ENCODE data around the gene STXBP4.

The STXBP4 gene

GRCh38 chr17:54976316-54976715, 7.8 kb downstream of the STXBP4 start:
- no peak overlapping the region for H3K4me2 ChIP-seq (ENCODE audit: low read length)
- no peaks in the 10 kb centered on the region; the same call in 1 of the 2 replicates for H3K36me3 ChIP-seq (ENCODE audit: insufficient read depth, low read length)
- H3F3A ChIP-seq (ENCODE audit: insufficient read depth, low read length): no peaks in the 10 kb centered on the region
- no peaks in the 10 kb centered on the region for H3K27me3 ChIP-seq (ENCODE audit: insufficient read depth, low read length)
- H3K9ac ChIP-seq (ENCODE audit: low read length): no peak overlapping the region
- peaks cover 7% of the 10 kb centered on the region; the same call in 1 of the 2 replicates for H3K9me3 ChIP-seq (ENCODE audit: low read length)
- H3K9me2 ChIP-seq (ENCODE audit: low read depth, low read length): no peaks in the 10 kb centered on the region
- H3K4me1 ChIP-seq (ENCODE audit: insufficient read depth, low read length, severe bottlenecking): peaks cover 8% of the 10 kb centered on the region
- no peak overlapping the region for H3K27ac ChIP-seq (ENCODE audit: low read depth, low read length, poor library complexity, severe bottlenecking)
- H4K20me1 ChIP-seq (ENCODE audit: insufficient read depth, low read length): no peaks in the 10 kb centered on the region
- TF ChIP-seq EZH2 (IDR thresholded peaks at IDR 0.05; ENCODE audit: borderline replicate concordance, low read length): no peak
- TF ChIP-seq, protein P1, sequence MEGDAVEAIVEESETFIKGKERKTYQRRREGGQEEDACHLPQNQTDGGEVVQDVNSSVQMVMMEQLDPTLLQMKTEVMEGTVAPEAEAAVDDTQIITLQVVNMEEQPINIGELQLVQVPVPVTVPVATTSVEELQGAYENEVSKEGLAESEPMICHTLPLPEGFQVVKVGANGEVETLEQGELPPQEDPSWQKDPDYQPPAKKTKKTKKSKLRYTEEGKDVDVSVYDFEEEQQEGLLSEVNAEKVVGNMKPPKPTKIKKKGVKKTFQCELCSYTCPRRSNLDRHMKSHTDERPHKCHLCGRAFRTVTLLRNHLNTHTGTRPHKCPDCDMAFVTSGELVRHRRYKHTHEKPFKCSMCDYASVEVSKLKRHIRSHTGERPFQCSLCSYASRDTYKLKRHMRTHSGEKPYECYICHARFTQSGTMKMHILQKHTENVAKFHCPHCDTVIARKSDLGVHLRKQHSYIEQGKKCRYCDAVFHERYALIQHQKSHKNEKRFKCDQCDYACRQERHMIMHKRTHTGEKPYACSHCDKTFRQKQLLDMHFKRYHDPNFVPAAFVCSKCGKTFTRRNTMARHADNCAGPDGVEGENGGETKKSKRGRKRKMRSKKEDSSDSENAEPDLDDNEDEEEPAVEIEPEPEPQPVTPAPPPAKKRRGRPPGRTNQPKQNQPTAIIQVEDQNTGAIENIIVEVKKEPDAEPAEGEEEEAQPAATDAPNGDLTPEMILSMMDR (IDR thresholded peaks at IDR 0.05; ENCODE audit: low read length): no peak
- H2AFZ ChIP-seq (ENCODE audit: low read length): no peak overlapping the region
- no peak overlapping the region for H3K4me3 ChIP-seq (ENCODE audit: low read depth, low read length, poor library complexity, severe bottlenecking)
- peaks cover 3% of the 10 kb centered on the region; the same call in 1 of the 2 replicates for H3K79me2 ChIP-seq (ENCODE audit: insufficient read depth, low read length)

GRCh38 chr17:54977744-54978143, 9.2 kb downstream of the STXBP4 start:
- Histone ChIP-seq H4K20me1 (ENCODE audit: insufficient read depth, low read length) (no peaks in the 10 kb centered on the region), H3K4me1 (ENCODE audit: insufficient read depth, low read length, severe bottlenecking) (peaks cover 1% of the 10 kb centered on the region), H3K27ac (ENCODE audit: low read depth, low read length, poor library complexity, severe bottlenecking) (no peak overlapping the region), H3K79me2 (ENCODE audit: insufficient read depth, low read length) (peaks cover 3% of the 10 kb centered on the region; the same call in 1 of the 2 replicates), H3K27me3 (ENCODE audit: insufficient read depth, low read length) (no peaks in the 10 kb centered on the region), H3K9ac (ENCODE audit: low read length) (no peak overlapping the region), H3K36me3 (ENCODE audit: insufficient read depth, low read length) (no peaks in the 10 kb centered on the region; the same call in 1 of the 2 replicates), H3F3A (ENCODE audit: insufficient read depth, low read length) (no peaks in the 10 kb centered on the region), H3K4me2 (ENCODE audit: low read length) (no peak overlapping the region), H3K9me2 (ENCODE audit: low read depth, low read length) (no peaks in the 10 kb centered on the region), H3K9me3 (ENCODE audit: low read length) (peaks cover 7% of the 10 kb centered on the region; the same call in 1 of the 2 replicates), H2AFZ (ENCODE audit: low read length) (no peak overlapping the region), H3K4me3 (ENCODE audit: low read depth, low read length, poor library complexity, severe bottlenecking) (no peak overlapping the region)
- TF ChIP-seq EZH2 (IDR thresholded peaks at IDR 0.05; ENCODE audit: borderline replicate concordance, low read length): no peak
- TF ChIP-seq, protein P1 (IDR thresholded peaks at IDR 0.05; ENCODE audit: low read length): no peak

DNA sequence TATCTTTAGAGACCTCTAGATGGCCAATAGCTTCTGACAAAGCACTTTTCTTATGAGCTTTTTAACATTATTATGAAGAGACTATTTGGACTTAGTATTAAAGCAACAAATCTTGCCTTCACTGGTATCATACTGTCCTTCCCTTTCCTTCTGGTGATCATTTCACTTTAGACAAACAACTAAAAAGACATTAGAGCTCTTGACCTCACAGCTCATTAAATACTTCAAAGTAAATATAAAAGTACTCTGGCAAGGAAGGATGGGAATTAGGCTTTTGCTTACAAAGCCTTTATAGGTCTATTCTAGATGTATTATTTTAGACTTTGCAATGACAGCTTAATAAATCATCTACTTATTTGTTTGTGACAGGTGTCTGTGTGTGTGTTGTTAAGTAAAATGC, 11.1 kb downstream of the STXBP4 start:
- no peak overlapping the region for H3K4me2 ChIP-seq (ENCODE audit: low read length)
- H3K27ac ChIP-seq (ENCODE audit: low read depth, low read length, poor library complexity, severe bottlenecking): no peak overlapping the region
- H3K9me2 ChIP-seq (ENCODE audit: low read depth, low read length): no peaks in the 10 kb centered on the region
- no peaks in the 10 kb centered on the region; the same call in 1 of the 2 replicates for H3K36me3 ChIP-seq (ENCODE audit: insufficient read depth, low read length)
- no peak overlapping the region for H2AFZ ChIP-seq (ENCODE audit: low read length)
- H3K9ac ChIP-seq (ENCODE audit: low read length): no peak overlapping the region
- no peaks in the 10 kb centered on the region for H3K4me1 ChIP-seq (ENCODE audit: insufficient read depth, low read length, severe bottlenecking)
- no peaks in the 10 kb centered on the region for H4K20me1 ChIP-seq (ENCODE audit: insufficient read depth, low read length)
- H3K27me3 ChIP-seq (ENCODE audit: insufficient read depth, low read length): no peaks in the 10 kb centered on the region
- TF ChIP-seq, protein P1 (IDR thresholded peaks at IDR 0.05; ENCODE audit: low read length): no peak
- TF ChIP-seq EZH2 (IDR thresholded peaks at IDR 0.05; ENCODE audit: borderline replicate concordance, low read length): no peak
- H3K79me2 ChIP-seq (ENCODE audit: insufficient read depth, low read length): no peaks in the 10 kb centered on the region
- peaks cover 7% of the 10 kb centered on the region; the same call in 1 of the 2 replicates for H3K9me3 ChIP-seq (ENCODE audit: low read length)
- H3K4me3 ChIP-seq (ENCODE audit: low read depth, low read length, poor library complexity, severe bottlenecking): no peak overlapping the region
- no peaks in the 10 kb centered on the region for H3F3A ChIP-seq (ENCODE audit: insufficient read depth, low read length)

All from OCI-LY1 (cell line).